NCI-H1694 treated with DMSO at 0.1 percent for 48 hours (cell line): ENCODE measurements around the gene FAM216B.

Experiments
- DNase-seq: peaks from one replicate; lab custom pipeline; 2025; lab: John Stamatoyannopoulos, UW

The FAM216B gene

GRCh38 chr13:42834946-42835345, 53.6 kb downstream of the FAM216B start:
- no peak for DNase-seq

- no peak for DNase-seq
Observed at GRCh38 chr13:42836930-42837690, 55.7 kb downstream of the FAM216B start.
